ENCODE results near the gene METRNL. TPM values are rescaled to one million over a fixed set of nuclear protein-coding genes. Genes with fewer than 3 reads are reported as not detected.

Gene METRNL
- total RNA-seq, 1 experiment from 2014 or later, result 44.6 TPM

DNA sequence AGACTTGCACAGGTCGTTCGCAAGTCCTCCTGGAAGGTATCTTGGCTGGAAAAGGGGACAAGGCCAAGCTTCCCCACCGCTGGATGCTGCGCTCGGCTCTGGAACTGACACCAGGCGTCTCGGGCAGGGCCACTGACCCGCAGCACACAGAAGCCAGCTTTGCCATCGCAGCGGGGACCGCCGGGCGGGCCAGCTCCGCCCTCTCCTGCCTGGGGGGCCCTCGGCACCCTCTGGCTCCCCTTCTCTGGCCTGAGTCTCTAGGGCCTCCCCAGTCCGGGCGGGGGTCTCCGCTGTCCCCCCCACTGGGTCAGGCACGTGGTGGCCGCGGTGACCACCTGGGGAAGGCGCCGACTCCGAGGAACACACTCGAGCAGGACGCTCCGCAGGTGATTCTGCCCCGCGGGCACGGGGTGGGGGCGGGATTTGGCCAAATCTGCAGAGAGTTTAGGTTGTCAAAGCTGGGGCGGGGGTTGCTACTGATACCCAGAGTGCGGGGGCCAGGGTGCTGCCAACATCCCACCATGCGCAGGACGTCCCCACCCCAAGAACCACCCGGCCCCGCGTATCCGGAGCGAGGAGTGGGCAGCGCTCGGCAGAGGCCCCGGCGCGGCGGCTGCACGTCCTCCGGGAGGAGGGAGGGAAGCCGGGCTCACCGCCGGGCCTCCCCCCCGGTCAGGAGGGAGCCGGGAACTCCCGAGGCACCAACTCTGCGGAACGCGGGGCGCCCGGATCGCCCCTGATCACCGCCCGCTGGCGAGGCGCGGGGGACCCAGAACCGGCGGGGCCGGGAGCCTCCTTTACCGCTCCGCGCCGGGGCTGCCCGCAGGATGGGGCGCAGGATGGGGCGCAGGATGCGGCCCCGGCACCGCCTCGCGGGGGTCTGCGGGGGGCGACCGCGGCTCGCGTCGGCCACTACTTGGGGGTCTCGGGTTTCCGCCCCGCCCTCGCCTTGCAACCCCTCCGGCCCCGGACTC is 744 bp upstream of the METRNL start:
- 0 out of 2 replicates have a peak, but pooled peaks have one; percentile 38 for TF ChIP-seq EZH2 (IDR thresholded peaks at IDR 0.05; ENCODE audit: low read depth)
- TF ChIP-seq, protein P1, sequence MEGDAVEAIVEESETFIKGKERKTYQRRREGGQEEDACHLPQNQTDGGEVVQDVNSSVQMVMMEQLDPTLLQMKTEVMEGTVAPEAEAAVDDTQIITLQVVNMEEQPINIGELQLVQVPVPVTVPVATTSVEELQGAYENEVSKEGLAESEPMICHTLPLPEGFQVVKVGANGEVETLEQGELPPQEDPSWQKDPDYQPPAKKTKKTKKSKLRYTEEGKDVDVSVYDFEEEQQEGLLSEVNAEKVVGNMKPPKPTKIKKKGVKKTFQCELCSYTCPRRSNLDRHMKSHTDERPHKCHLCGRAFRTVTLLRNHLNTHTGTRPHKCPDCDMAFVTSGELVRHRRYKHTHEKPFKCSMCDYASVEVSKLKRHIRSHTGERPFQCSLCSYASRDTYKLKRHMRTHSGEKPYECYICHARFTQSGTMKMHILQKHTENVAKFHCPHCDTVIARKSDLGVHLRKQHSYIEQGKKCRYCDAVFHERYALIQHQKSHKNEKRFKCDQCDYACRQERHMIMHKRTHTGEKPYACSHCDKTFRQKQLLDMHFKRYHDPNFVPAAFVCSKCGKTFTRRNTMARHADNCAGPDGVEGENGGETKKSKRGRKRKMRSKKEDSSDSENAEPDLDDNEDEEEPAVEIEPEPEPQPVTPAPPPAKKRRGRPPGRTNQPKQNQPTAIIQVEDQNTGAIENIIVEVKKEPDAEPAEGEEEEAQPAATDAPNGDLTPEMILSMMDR (conservative IDR thresholded peaks at IDR 0.05), result no peak
- intact Hi-C loops (cut with micrococcal nuclease; ENCODE audit: unreplicated experiment), result no loop called here
- H4K20me1 ChIP-seq (ENCODE audit: insufficient read depth), result no peaks in the 10 kb centered on the region; the same call in 1 of the 2 replicates
- POLR2A ChIA-PET (ENCODE audit: unreplicated experiment), result interaction anchor here (0.6 kb wide), 1 partner anchor 297 kb away, joined by 5 read pairs; no protein-coding TSS in a partner anchor
- H3K36me3 ChIP-seq (ENCODE audit: low read depth), result no peaks in the 10 kb centered on the region
- H3K4me2 ChIP-seq, result peak overlapping the region; percentile 76
- peaks cover 18% of the 10 kb centered on the region for H3F3A ChIP-seq (ENCODE audit: insufficient read depth, low read depth)
- H3K79me2 ChIP-seq (ENCODE audit: low read depth), result peaks cover 25% of the 10 kb centered on the region
- peak in 1 of 2 experiments; percentile 27 for DNase-seq
- H3K9me2 ChIP-seq (ENCODE audit: insufficient read depth), result no peaks in the 10 kb centered on the region
- BruUV-seq (replicated peaks), result TSS peak; percentile 19
- H3K4me1 ChIP-seq (replicated peaks; ENCODE audit: insufficient read depth), result peaks cover 27% of the 10 kb centered on the region
- peak overlapping the region; percentile 56; the same call in 1 of the 2 replicates for H3K4me3 ChIP-seq
- no peak overlapping the region for H3K27ac ChIP-seq
- H3K27me3 ChIP-seq (ENCODE audit: insufficient read depth, low read depth), result peaks cover 8% of the 10 kb centered on the region; the same call in 1 of the 2 replicates
- CTCF ChIA-PET, result interaction anchor here (0.6 to 1.3 kb wide), 2 partner anchors 114 to 115 kb away, joined by 3 to 8 read pairs; no protein-coding TSS in a partner anchor
- H3K9me3 ChIP-seq (ENCODE audit: insufficient read depth, low read depth), result no peaks in the 10 kb centered on the region
- 0 out of 2 replicates have a peak overlapping the region, but pooled peaks have one; percentile 55 for H2AFZ ChIP-seq

DNA sequence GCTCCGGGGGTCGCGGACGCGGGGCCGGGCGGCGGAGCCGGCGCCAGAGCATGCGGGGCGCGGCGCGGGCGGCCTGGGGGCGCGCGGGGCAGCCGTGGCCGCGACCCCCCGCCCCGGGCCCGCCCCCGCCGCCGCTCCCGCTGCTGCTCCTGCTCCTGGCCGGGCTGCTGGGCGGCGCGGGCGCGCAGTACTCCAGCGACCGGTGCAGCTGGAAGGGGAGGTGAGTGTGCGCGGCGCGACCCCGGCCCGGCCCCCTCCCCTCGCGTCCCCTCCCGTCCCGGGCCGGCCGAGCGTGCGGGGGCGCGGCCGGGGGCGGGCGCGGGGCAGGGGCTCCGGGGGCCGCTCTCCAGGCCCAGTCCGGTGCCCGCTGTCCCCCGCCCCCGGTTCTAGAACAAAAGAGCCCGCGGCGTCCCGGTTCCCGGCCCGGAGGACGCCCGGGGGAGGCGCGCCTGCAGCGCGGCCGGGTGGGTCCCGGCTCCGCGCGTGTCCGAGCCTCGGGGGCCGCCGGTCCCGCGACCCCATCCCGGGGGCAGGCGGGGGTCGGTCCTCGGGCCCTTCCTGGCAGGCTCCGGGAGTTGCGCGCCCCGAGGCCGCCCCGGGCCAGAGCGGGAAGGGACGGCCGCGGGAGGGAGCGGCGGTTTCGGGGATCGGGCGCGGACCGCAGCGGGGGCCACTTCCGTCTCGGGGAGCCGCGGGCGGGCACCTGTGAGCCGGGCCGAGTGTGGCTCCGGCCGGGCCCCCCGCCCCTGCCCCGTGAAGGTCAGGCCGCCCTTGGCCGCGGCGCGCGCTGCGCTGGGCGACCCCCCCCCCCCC is 563 bp downstream of the METRNL start:
- H3K27me3 ChIP-seq (ENCODE audit: insufficient read depth, low read depth), result peaks cover 8% of the 10 kb centered on the region; the same call in 1 of the 2 replicates
- no peak overlapping the region for H3K27ac ChIP-seq
- intact Hi-C loops (cut with micrococcal nuclease; ENCODE audit: unreplicated experiment), result no loop called here
- peaks cover 36% of the 10 kb centered on the region for H3K79me2 ChIP-seq (ENCODE audit: low read depth)
- no peaks in the 10 kb centered on the region for H3K36me3 ChIP-seq (ENCODE audit: low read depth)
- H3K9me2 ChIP-seq (ENCODE audit: insufficient read depth), result no peaks in the 10 kb centered on the region
- CTCF ChIA-PET, result interaction anchor here (1.3 kb wide), 1 partner anchor 113 kb away, joined by 8 read pairs; no protein-coding TSS in a partner anchor
- H3K4me2 ChIP-seq, result no peak overlapping the region
- no peaks in the 10 kb centered on the region; the same call in 1 of the 2 replicates for H4K20me1 ChIP-seq (ENCODE audit: insufficient read depth)
- DNase-seq, result no peak
- peaks cover 25% of the 10 kb centered on the region for H3F3A ChIP-seq (ENCODE audit: insufficient read depth, low read depth)
- H3K4me1 ChIP-seq (replicated peaks; ENCODE audit: insufficient read depth), result peaks cover 35% of the 10 kb centered on the region
- no peak overlapping the region for H2AFZ ChIP-seq
- no TSS peak for BruUV-seq (replicated peaks)
- POLR2A ChIA-PET (ENCODE audit: unreplicated experiment), result interaction anchor here (0.6 kb wide), 1 partner anchor 115 kb away, joined by 4 read pairs; no protein-coding TSS in a partner anchor
- H3K4me3 ChIP-seq, result peak overlapping the region; percentile 54; the same call in 1 of the 2 replicates
- H3K9me3 ChIP-seq (ENCODE audit: insufficient read depth, low read depth), result no peaks in the 10 kb centered on the region
- TF ChIP-seq EZH2 (IDR thresholded peaks at IDR 0.05; ENCODE audit: low read depth), result no peak
- TF ChIP-seq, protein P1 (conservative IDR thresholded peaks at IDR 0.05), result no peak

GRCh38 chr17:83080579-83080857 is 1.1 kb downstream of the METRNL start:
- CTCF ChIA-PET, result no interaction called here

More at GRCh38 chr17:83080579-83080857, 1.1 kb downstream of the METRNL start:
- peaks cover 8% of the 10 kb centered on the region; the same call in 1 of the 2 replicates for H3K27me3 ChIP-seq (ENCODE audit: insufficient read depth, low read depth)
- H2AFZ ChIP-seq, result no peak overlapping the region
- peak overlapping the region; percentile 54; the same call in 1 of the 2 replicates for H3K4me3 ChIP-seq
- no peak overlapping the region for H3K27ac ChIP-seq
- intact Hi-C loops (cut with micrococcal nuclease; ENCODE audit: unreplicated experiment), result no loop called here
- H3K36me3 ChIP-seq (ENCODE audit: low read depth), result no peaks in the 10 kb centered on the region
- H3K9me3 ChIP-seq (ENCODE audit: insufficient read depth, low read depth), result no peaks in the 10 kb centered on the region
- H3K79me2 ChIP-seq (ENCODE audit: low read depth), result peaks cover 41% of the 10 kb centered on the region
- H3K9me2 ChIP-seq (ENCODE audit: insufficient read depth), result no peaks in the 10 kb centered on the region
- peak overlapping the region; percentile 73; the same call in 1 of the 2 replicates for H3K4me2 ChIP-seq
- H3F3A ChIP-seq (ENCODE audit: insufficient read depth, low read depth), result peaks cover 25% of the 10 kb centered on the region
- no peaks in the 10 kb centered on the region; the same call in 1 of the 2 replicates for H4K20me1 ChIP-seq (ENCODE audit: insufficient read depth)
- no TSS peak for BruUV-seq (replicated peaks)
- POLR2A ChIA-PET (ENCODE audit: unreplicated experiment), result no interaction called here
- no peak for DNase-seq
- H3K4me1 ChIP-seq (replicated peaks; ENCODE audit: insufficient read depth), result peaks cover 35% of the 10 kb centered on the region
- TF ChIP-seq, protein P1 (conservative IDR thresholded peaks at IDR 0.05), result no peak
- TF ChIP-seq EZH2 (IDR thresholded peaks at IDR 0.05; ENCODE audit: low read depth), result no peak

Data from PC-9 (cell line).